ENCODE measurements around the gene IFITM10.

- no peak for TF ChIP-seq CEBPB (IDR thresholded peaks at IDR 0.05; ENCODE audit: borderline replicate concordance in 1 of 2, low read depth in 2 of 2, low read length in 2 of 2)
- TF ChIP-seq, protein P1, sequence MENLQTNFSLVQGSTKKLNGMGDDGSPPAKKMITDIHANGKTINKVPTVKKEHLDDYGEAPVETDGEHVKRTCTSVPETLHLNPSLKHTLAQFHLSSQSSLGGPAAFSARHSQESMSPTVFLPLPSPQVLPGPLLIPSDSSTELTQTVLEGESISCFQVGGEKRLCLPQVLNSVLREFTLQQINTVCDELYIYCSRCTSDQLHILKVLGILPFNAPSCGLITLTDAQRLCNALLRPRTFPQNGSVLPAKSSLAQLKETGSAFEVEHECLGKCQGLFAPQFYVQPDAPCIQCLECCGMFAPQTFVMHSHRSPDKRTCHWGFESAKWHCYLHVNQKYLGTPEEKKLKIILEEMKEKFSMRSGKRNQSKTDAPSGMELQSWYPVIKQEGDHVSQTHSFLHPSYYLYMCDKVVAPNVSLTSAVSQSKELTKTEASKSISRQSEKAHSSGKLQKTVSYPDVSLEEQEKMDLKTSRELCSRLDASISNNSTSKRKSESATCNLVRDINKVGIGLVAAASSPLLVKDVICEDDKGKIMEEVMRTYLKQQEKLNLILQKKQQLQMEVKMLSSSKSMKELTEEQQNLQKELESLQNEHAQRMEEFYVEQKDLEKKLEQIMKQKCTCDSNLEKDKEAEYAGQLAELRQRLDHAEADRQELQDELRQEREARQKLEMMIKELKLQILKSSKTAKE (IDR thresholded peaks at IDR 0.05; ENCODE audit: low read depth, poor library complexity, severe bottlenecking) = no peak
- no peak for TF ChIP-seq ZNF687 (IDR thresholded peaks at IDR 0.05)
- TF ChIP-seq CTCF (IDR thresholded peaks at IDR 0.05 in 2 of 3, conservative IDR thresholded peaks at IDR 0.05 in 1 of 3; ENCODE audit: control insufficient read depth in 2 of 3, extremely low read depth in 1 of 3, insufficient read depth in 1 of 3, low read depth in 3 of 3, low read length in 3 of 3) = no peak
- TF ChIP-seq SIN3A (IDR thresholded peaks at IDR 0.05; ENCODE audit: low read depth, low read length) = no peak
- TF ChIP-seq YY1 (IDR thresholded peaks at IDR 0.05; ENCODE audit: low read depth, low read length) = no peak
- TF ChIP-seq HDAC2 (IDR thresholded peaks at IDR 0.05) = no peak
- TF ChIP-seq BHLHE40 (IDR thresholded peaks at IDR 0.05; ENCODE audit: borderline replicate concordance in 1 of 2, low read depth in 2 of 2, low read length in 1 of 2) = no peak
- no peak for TF ChIP-seq KLF5 (IDR thresholded peaks at IDR 0.05; ENCODE audit: partially characterized antibody)
Measured at GRCh38 chr11:1727096-1727690, 23.2 kb downstream of the IFITM10 start.

Measured in GM12878 (cell line).